GM20000 (cell line): ENCODE measurements around the gene GNB3.

Experiments
- DNase-seq: peaks from one replicate; pipeline ENCODE4 v3.0.0; 2012; ENCODE audit warnings: low spot score
- CTCF ChIP-seq: IDR thresholded peaks from 2 replicates; pipeline ENCODE4 v1.5.1; 2012; ENCODE audit warnings: mild to moderate bottlenecking, control low read depth; ENCODE audit errors: extremely low read depth, missing control alignments

The GNB3 gene

GRCh38 chr12:6840761-6841515 lies at the start of gene GNB3:
Gene GNB3 (plus strand): TSS chr12:6840925. CDS start chr12:6841288, 363 bp downstream.
- no peak for DNase-seq
- no peak for TF ChIP-seq CTCF

- DNase-seq, result no peak
- TF ChIP-seq CTCF, result no peak
Observed at GRCh38 chr12:6791931-6792520, 48.7 kb upstream of the GNB3 start.

GRCh38 chr12:6792522-6793201 lies 48.1 kb upstream of the GNB3 start:
- no peak for TF ChIP-seq CTCF
- DNase-seq, result no peak

GRCh38 chr12:6795088-6795487 lies 45.6 kb upstream of the GNB3 start:
- no peak for TF ChIP-seq CTCF
- DNase-seq, result no peak

GRCh38 chr12:6796576-6796975 lies 44.1 kb upstream of the GNB3 start:
- no peak for TF ChIP-seq CTCF
- no peak for DNase-seq

GRCh38 chr12:6799147-6799546 lies 41.6 kb upstream of the GNB3 start:
- no peak for DNase-seq
- TF ChIP-seq CTCF, result no peak

GRCh38 chr12:6807170-6807569 lies 33.6 kb upstream of the GNB3 start:
- no peak for DNase-seq
- TF ChIP-seq CTCF, result no peak
